GM12801 (cell line): ENCODE measurements around the gene ACVR2B.

Source experiments
- TF ChIP-seq, protein P1 (sequence below): IDR thresholded peaks from one replicate; pipeline ENCODE4 v1.5.1; 2011; ENCODE audit warnings: control low read depth; ENCODE audit not compliant: insufficient read length; ENCODE audit errors: extremely low read depth

ACVR2B gene

DNA sequence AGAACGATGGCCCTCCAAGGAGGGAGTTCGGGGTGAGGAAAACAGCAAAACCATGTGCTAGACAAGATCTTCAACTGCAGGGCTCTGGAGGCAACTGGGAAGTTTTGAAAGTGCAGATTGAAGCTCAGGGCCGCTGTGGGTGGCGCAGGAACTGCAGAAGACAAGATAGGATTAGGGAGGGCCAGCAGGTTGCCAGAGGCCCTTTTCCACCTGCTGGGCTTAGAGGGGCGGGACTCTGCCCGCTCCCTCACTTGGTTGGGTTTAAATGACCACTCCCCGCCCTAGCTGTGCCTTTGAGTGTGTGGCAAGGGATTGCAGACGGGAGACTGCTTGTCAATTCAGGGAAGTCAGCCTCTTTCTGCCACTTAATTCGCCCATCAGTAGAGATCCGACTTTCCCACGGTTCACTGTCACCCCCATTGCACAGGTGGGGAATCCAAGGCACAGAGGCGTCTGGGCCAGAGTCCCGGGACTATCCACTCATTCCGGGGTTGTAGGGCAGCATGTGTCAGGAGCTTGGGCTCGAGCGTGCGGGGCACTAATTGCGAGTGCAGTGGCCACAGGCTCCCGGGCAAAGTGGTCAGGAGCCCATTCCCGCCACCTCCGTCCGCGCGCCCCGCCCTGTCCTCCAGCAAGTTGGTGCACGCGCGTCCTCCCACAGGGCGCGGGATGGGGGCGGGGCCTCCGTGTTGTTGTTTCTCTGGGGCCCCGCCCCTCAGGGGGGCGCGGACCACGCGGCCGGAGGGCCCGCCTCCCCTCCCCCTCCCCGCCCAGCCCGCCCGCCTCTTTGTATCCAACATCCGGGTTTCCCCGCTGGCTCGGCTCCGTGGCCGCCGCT, at the start of gene ACVR2B:
TSS of gene ACVR2B (plus strand) at position 816 of the 838 bp plus-strand sequence. CDS start 433 bp downstream, outside the sequence.
- TF ChIP-seq, protein P1, sequence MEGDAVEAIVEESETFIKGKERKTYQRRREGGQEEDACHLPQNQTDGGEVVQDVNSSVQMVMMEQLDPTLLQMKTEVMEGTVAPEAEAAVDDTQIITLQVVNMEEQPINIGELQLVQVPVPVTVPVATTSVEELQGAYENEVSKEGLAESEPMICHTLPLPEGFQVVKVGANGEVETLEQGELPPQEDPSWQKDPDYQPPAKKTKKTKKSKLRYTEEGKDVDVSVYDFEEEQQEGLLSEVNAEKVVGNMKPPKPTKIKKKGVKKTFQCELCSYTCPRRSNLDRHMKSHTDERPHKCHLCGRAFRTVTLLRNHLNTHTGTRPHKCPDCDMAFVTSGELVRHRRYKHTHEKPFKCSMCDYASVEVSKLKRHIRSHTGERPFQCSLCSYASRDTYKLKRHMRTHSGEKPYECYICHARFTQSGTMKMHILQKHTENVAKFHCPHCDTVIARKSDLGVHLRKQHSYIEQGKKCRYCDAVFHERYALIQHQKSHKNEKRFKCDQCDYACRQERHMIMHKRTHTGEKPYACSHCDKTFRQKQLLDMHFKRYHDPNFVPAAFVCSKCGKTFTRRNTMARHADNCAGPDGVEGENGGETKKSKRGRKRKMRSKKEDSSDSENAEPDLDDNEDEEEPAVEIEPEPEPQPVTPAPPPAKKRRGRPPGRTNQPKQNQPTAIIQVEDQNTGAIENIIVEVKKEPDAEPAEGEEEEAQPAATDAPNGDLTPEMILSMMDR, result no peak

DNA sequence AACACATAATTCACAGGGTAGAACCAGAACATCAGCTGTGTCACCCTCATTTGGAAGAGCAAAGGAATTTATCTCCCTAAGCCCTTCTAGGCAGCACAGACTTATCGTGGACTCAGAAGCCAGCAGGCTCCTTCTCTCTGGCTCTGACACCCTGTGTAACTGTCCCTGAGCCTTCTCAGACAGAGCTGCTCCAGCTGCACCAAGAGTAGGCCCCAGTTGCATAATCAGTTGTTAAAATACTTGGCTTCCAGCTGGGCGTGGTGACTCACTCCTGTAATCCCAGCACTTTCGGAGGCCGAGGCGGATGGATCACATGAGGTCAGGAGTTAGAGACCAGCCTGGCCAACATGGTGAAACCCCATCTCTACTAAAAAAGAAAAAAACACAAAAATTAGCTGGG, 49.4 kb upstream of the ACVR2B start:
- TF ChIP-seq, protein P1, result no peak

DNA sequence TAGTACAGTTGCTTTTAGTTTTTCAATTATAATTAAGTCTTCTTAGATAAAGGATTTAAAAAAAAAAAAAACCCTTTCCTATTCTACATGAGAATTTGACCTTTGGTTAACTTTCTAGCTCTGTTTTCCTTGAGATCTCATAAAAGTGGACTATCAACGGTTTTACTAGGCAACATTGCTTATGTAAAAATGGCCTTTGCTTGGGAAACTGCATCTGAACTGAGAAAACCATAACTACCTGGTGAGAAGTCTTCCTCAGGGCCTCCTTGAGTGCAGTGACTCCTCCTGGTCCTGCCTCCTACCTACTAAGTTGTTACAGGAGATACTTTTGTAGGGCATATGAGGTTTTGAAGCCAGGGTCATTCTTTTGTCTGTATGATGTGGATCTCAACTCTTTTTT, 42.1 kb upstream of the ACVR2B start:
- TF ChIP-seq, protein P1, result no peak

DNA sequence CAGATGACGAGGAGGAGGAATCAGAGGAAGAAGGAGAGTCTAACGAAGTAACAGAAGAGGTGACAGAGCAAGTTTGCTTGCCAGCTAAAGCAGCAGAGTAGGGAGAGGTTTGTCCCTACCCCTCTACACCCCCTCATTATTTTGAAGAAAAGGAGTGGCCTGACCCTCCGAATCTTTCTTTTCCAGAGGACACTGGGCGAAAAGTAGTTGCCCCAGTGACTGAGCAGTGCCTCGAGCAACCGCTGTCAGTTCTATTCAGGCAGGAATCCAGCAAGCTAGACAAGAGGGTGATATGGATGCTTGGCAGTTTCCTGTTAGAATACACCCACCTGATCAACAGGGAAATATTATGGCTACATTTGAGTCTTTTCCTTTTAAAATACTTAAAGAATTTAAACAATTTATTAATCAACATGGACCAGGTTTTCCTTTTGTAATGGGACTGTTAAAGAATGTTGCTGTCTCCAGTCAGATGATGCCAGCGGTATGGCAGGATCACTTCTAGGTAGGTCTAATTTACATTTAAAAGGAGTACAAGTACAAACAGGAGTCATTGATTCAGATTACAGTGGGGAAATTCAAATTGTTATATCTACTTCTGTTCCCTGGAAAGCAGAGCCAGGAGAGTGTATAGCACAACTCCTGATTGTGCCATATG, 31.9 kb upstream of the ACVR2B start:
- TF ChIP-seq, protein P1, result no peak

DNA sequence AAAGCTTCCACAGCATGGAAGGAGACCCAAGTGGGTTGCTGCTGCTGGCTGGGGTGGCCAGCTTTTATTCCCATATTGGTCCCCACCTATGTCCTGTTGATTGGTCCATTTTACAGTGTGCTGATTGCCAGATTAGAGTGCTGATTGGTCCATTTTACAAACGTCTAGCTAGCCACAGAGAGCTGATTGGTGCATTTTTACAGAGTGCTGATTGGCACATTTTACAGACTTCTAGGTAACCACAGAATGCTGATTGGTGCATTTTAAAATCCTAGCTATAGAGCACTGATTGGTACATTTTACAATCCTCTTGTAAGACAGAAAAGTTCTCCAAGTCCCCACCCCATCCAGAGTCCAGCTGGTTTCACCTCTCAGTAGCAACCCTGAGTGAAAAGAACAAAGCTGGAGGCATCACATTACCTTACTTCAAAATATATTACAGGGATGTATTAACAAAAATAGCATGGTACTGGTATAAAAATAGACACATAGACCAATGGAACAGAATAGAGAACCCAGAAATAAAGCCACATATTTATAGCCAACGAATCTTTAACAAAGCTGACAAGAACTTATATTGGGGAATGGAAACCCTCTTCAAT, 7.5 kb upstream of the ACVR2B start:
- TF ChIP-seq, protein P1, result no peak

DNA sequence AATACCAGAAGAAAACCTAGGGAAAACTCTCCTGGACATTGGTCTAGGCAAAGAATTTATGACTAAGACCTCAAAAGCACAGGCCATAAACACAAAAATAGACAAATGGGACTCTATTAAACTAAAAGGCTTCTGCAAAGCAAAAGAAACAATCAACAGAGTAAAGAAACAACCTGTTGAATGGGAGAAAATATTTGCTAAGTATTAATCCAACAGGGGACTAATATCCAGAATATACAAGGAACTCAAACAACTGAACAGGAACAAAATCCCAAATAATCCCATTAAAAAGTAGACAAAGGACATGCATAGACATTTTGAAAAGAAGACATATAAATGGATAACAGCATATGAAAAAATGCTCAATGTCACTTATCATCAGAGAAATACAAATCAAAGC, 6.9 kb upstream of the ACVR2B start:
- TF ChIP-seq, protein P1, result no peak

DNA sequence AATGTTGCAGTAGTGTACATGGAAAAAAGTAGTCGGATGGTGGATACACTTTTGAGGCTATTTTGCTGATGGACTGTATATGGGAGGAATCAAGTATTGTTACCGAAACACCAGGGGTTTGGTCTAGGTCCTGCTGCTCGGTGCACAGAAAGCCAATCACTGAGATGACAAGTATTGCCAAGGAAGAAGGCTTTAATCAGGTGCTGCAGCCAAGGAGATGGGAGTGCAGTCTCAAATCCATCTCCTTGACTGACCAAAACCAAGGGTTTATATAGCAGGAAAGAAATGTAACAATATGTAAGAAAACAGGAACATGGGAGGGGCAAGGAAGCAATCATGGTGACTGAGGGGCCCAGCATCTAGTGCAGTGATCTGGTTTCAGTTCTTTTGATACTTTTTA, 2.8 kb upstream of the ACVR2B start:
- TF ChIP-seq, protein P1, result no peak
